ENCODE measurements around the gene PRKAR2B. TPM values are rescaled to one million over a fixed set of nuclear protein-coding genes. Genes with fewer than 3 reads are reported as not detected.

The PRKAR2B gene
- total RNA-seq, 2 experiments from 2014 or later, result 1.3 to 1.4 TPM

GRCh38 chr7:107100824-107101223 is 56.3 kb downstream of the PRKAR2B start:
- no peak for DNase-seq
- Mint-ChIP-seq H3K4me3 (no peak overlapping the region), H3K9me3 (peaks cover 11% of the 10 kb centered on the region), H3K27ac (no peak overlapping the region), H3K36me3 (peaks cover 3% of the 10 kb centered on the region), H3K4me1 (ENCODE audit: low read depth) (no peaks in the 10 kb centered on the region), H3K27me3 (peaks cover 17% of the 10 kb centered on the region)
- CTCF ChIA-PET, result interaction anchor here (0.7 to 0.9 kb wide), 2 partner anchors 47 to 302 kb away, joined by 3 read pairs; no protein-coding TSS in a partner anchor
- POLR2A ChIA-PET, result no interaction called here
- intact Hi-C loops (cut with micrococcal nuclease), result no loop called here

GRCh38 chr7:107103369-107103768 is 58.9 kb downstream of the PRKAR2B start:
- Mint-ChIP-seq H3K36me3 (peaks cover 3% of the 10 kb centered on the region), H3K27ac (no peak overlapping the region), H3K4me1 (ENCODE audit: low read depth) (no peaks in the 10 kb centered on the region), H3K27me3 (peaks cover 4% of the 10 kb centered on the region), H3K9me3 (peaks cover 11% of the 10 kb centered on the region), H3K4me3 (no peak overlapping the region)
- ChIA-PET CTCF (no interaction called here), POLR2A (no interaction called here)
- peak; percentile 14 for DNase-seq
- intact Hi-C loops (cut with micrococcal nuclease), result no loop called here

GRCh38 chr7:107104801-107105200 is 60.3 kb downstream of the PRKAR2B start:
- intact Hi-C loops (cut with micrococcal nuclease), result no loop called here
- H3K36me3 Mint-ChIP-seq, result peaks cover 1% of the 10 kb centered on the region
- no peaks in the 10 kb centered on the region for H3K4me1 Mint-ChIP-seq (ENCODE audit: low read depth)
- peaks cover 5% of the 10 kb centered on the region for H3K9me3 Mint-ChIP-seq
- POLR2A ChIA-PET, result no interaction called here
- H3K4me3 Mint-ChIP-seq, result no peak overlapping the region
- H3K27ac Mint-ChIP-seq, result no peak overlapping the region
- CTCF ChIA-PET, result no interaction called here
- no peak for DNase-seq
- H3K27me3 Mint-ChIP-seq, result peaks cover 4% of the 10 kb centered on the region

GRCh38 chr7:107105591-107106245 is 61.2 kb downstream of the PRKAR2B start:
- Mint-ChIP-seq H3K27ac (no peak overlapping the region), H3K4me3 (no peak overlapping the region), H3K27me3 (peaks cover 2% of the 10 kb centered on the region), H3K36me3 (no peaks in the 10 kb centered on the region), H3K4me1 (ENCODE audit: low read depth) (no peaks in the 10 kb centered on the region), H3K9me3 (no peaks in the 10 kb centered on the region)
- CTCF ChIA-PET, result no interaction called here
- POLR2A ChIA-PET, result no interaction called here
- intact Hi-C loops (cut with micrococcal nuclease), result no loop called here
- no peak for DNase-seq

GRCh38 chr7:107108793-107109371 is 64.4 kb downstream of the PRKAR2B start:
- no peak for DNase-seq
- intact Hi-C loops (cut with micrococcal nuclease), result no loop called here
- POLR2A ChIA-PET, result no interaction called here
- no peaks in the 10 kb centered on the region for H3K9me3 Mint-ChIP-seq
- H3K4me1 Mint-ChIP-seq (ENCODE audit: low read depth), result no peaks in the 10 kb centered on the region
- CTCF ChIA-PET, result no interaction called here
- H3K4me3 Mint-ChIP-seq, result no peak overlapping the region
- H3K27me3 Mint-ChIP-seq, result no peaks in the 10 kb centered on the region
- H3K36me3 Mint-ChIP-seq, result no peaks in the 10 kb centered on the region
- no peak overlapping the region for H3K27ac Mint-ChIP-seq

- CTCF ChIA-PET, result no interaction called here
- H3K9me3 Mint-ChIP-seq, result no peaks in the 10 kb centered on the region
- no peaks in the 10 kb centered on the region for H3K4me1 Mint-ChIP-seq (ENCODE audit: low read depth)
- H3K4me3 Mint-ChIP-seq, result no peak overlapping the region
- no peak overlapping the region for H3K27ac Mint-ChIP-seq
- H3K36me3 Mint-ChIP-seq, result no peaks in the 10 kb centered on the region
- intact Hi-C loops (cut with micrococcal nuclease), result no loop called here
- POLR2A ChIA-PET, result no interaction called here
- H3K27me3 Mint-ChIP-seq, result no peaks in the 10 kb centered on the region
- no peak for DNase-seq
These were observed 65.5 kb downstream of the PRKAR2B start for GRCh38 chr7:107109955-107110354.

GRCh38 chr7:107111196-107111595 is 66.7 kb downstream of the PRKAR2B start:
- no peaks in the 10 kb centered on the region for H3K4me1 Mint-ChIP-seq (ENCODE audit: low read depth)
- POLR2A ChIA-PET, result no interaction called here

GRCh38 chr7:107113866-107114265 is 69.4 kb downstream of the PRKAR2B start:
- intact Hi-C loops (cut with micrococcal nuclease), result no loop called here
- POLR2A ChIA-PET, result no interaction called here
- DNase-seq, result no peak
- H3K4me3 Mint-ChIP-seq, result no peak overlapping the region
- no peaks in the 10 kb centered on the region for H3K9me3 Mint-ChIP-seq
- no peaks in the 10 kb centered on the region for H3K27me3 Mint-ChIP-seq
- no peak overlapping the region for H3K27ac Mint-ChIP-seq
- peaks cover 2% of the 10 kb centered on the region for H3K4me1 Mint-ChIP-seq (ENCODE audit: low read depth)
- CTCF ChIA-PET, result no interaction called here
- H3K36me3 Mint-ChIP-seq, result no peaks in the 10 kb centered on the region

More at GRCh38 chr7:107111196-107111595, 66.7 kb downstream of the PRKAR2B start:
- no peaks in the 10 kb centered on the region for H3K9me3 Mint-ChIP-seq
- CTCF ChIA-PET, result no interaction called here
- H3K4me3 Mint-ChIP-seq, result no peak overlapping the region
- intact Hi-C loops (cut with micrococcal nuclease), result no loop called here
- no peak overlapping the region for H3K27ac Mint-ChIP-seq
- DNase-seq, result no peak
- no peaks in the 10 kb centered on the region for H3K36me3 Mint-ChIP-seq
- H3K27me3 Mint-ChIP-seq, result no peaks in the 10 kb centered on the region

GRCh38 chr7:107115114-107115513 is 70.6 kb downstream of the PRKAR2B start:
- DNase-seq, result no peak
- ChIA-PET POLR2A (no interaction called here), CTCF (no interaction called here)
- Mint-ChIP-seq H3K4me3 (no peak overlapping the region), H3K27ac (no peak overlapping the region), H3K27me3 (no peaks in the 10 kb centered on the region), H3K4me1 (ENCODE audit: low read depth) (peaks cover 2% of the 10 kb centered on the region), H3K9me3 (no peaks in the 10 kb centered on the region), H3K36me3 (no peaks in the 10 kb centered on the region)
- intact Hi-C loops (cut with micrococcal nuclease), result no loop called here

GRCh38 chr7:107115762-107116540 is 71.4 kb downstream of the PRKAR2B start:
- intact Hi-C loops (cut with micrococcal nuclease), result no loop called here
- POLR2A ChIA-PET, result no interaction called here

GRCh38 chr7:107118109-107118900 is 73.8 kb downstream of the PRKAR2B start:
- no peak overlapping the region for H3K27ac Mint-ChIP-seq
- ChIA-PET POLR2A (interaction anchor here (0.8 kb wide), 1 partner anchor 14 kb away, joined by 3 read pairs; no protein-coding TSS in a partner anchor), CTCF (no interaction called here)
- DNase-seq, result no peak
- no peaks in the 10 kb centered on the region for H3K36me3 Mint-ChIP-seq
- H3K4me3 Mint-ChIP-seq, result no peak overlapping the region
- no peaks in the 10 kb centered on the region for H3K27me3 Mint-ChIP-seq
- no peaks in the 10 kb centered on the region for H3K9me3 Mint-ChIP-seq
- peaks cover 2% of the 10 kb centered on the region for H3K4me1 Mint-ChIP-seq (ENCODE audit: low read depth)
- intact Hi-C loops (cut with micrococcal nuclease), result no loop called here

More at GRCh38 chr7:107115762-107116540, 71.4 kb downstream of the PRKAR2B start:
- Mint-ChIP-seq H3K27ac (no peak overlapping the region), H3K36me3 (no peaks in the 10 kb centered on the region), H3K9me3 (no peaks in the 10 kb centered on the region), H3K4me3 (no peak overlapping the region), H3K4me1 (ENCODE audit: low read depth) (peaks cover 2% of the 10 kb centered on the region), H3K27me3 (no peaks in the 10 kb centered on the region)
- CTCF ChIA-PET, result no interaction called here
- no peak for DNase-seq

- no peaks in the 10 kb centered on the region for H3K9me3 Mint-ChIP-seq
- H3K27ac Mint-ChIP-seq, result no peak overlapping the region
- H3K4me1 Mint-ChIP-seq (ENCODE audit: low read depth), result peaks cover 2% of the 10 kb centered on the region
- H3K4me3 Mint-ChIP-seq, result no peak overlapping the region
- CTCF ChIA-PET, result no interaction called here
- no peaks in the 10 kb centered on the region for H3K27me3 Mint-ChIP-seq
- intact Hi-C loops (cut with micrococcal nuclease), result no loop called here
- POLR2A ChIA-PET, result no interaction called here
- DNase-seq, result no peak
- no peaks in the 10 kb centered on the region for H3K36me3 Mint-ChIP-seq
These were observed 75.0 kb downstream of the PRKAR2B start for GRCh38 chr7:107119376-107120105.

Measured in activated CD4-positive, alpha-beta memory T cell treated with anti-CD3 and anti-CD28 coated beads for 36 hours (primary cell).